ENCODE results near the gene BET1.
A peak's percentile ranks its signal among the peaks of the same experiment; 100 is the strongest.

BET1 gene

DNA sequence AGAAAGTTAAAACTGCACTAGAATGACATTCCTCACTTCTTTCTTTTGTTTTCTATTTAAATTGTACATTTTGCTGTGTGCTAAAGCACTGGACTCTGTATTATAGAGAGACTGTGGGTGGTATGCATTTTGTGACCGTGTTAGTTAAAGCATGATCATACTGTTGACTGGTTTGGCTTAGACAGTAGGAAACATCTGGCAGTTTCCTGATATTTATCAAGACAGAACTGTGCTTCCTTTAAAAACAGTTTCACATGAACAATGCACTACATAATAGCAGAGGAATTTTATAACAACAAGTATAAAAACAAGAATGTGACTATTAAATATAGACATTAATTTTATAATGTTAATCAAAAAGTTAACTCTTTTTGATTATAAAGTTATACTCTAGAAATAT, 59.5 kb downstream of the BET1 start:
- DNase-seq: no peak

DNA sequence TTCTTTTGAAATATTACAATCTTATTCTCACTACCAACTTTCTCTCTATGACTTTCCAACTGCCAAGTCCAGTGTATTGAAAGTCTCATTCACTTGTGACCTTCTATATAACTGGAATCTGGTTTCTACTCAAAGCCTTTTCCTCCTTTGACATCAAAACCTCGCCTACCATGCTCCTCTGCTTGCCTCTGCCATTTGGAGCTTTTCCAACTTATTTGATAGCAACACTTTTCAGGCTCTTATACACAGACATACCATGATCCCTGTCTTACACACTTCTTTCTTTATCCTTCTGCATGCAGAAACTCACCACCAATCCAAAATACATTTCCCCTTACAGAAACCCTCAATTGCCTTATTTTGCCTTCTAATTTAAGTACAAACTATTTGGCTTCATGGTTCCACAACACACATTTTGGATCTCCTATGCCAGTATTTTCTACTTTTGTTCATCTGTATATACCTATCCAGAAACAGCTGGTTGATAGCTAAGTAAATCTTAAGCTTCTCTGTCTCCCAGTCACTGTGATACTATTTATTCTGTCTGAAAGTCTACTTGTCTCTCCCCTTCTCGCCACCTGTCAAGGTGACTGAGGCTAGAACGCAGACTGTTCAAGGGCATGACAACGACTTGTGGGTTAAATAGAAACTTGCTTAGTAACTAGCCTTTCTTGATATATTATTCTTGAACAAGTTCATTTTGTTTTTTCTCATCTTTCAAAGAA, 60.2 kb downstream of the BET1 start:
- no peaks in the 10 kb centered on the region for H3K9me3 ChIP-seq (ENCODE audit: severe bottlenecking)
- peak; percentile 31 for DNase-seq
- no peaks in the 10 kb centered on the region for H3K27me3 ChIP-seq (ENCODE audit: insufficient read depth, low read depth, severe bottlenecking)
- H3K4me3 ChIP-seq (ENCODE audit: low read depth, low read length): no peak overlapping the region
- TF ChIP-seq, protein P1, sequence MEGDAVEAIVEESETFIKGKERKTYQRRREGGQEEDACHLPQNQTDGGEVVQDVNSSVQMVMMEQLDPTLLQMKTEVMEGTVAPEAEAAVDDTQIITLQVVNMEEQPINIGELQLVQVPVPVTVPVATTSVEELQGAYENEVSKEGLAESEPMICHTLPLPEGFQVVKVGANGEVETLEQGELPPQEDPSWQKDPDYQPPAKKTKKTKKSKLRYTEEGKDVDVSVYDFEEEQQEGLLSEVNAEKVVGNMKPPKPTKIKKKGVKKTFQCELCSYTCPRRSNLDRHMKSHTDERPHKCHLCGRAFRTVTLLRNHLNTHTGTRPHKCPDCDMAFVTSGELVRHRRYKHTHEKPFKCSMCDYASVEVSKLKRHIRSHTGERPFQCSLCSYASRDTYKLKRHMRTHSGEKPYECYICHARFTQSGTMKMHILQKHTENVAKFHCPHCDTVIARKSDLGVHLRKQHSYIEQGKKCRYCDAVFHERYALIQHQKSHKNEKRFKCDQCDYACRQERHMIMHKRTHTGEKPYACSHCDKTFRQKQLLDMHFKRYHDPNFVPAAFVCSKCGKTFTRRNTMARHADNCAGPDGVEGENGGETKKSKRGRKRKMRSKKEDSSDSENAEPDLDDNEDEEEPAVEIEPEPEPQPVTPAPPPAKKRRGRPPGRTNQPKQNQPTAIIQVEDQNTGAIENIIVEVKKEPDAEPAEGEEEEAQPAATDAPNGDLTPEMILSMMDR (IDR thresholded peaks at IDR 0.05; ENCODE audit: low read depth, low read length): no peak
- H3K36me3 ChIP-seq: no peaks in the 10 kb centered on the region
- H3K27ac ChIP-seq: no peak overlapping the region

More for the DNA sequence above, 59.5 kb downstream of the BET1 start:
- Histone ChIP-seq H3K4me3 (ENCODE audit: low read depth, low read length) (no peak overlapping the region), H3K27me3 (ENCODE audit: insufficient read depth, low read depth, severe bottlenecking) (no peaks in the 10 kb centered on the region), H3K27ac (no peak overlapping the region), H3K36me3 (no peaks in the 10 kb centered on the region), H3K9me3 (ENCODE audit: severe bottlenecking) (no peaks in the 10 kb centered on the region)
- TF ChIP-seq, protein P1 (IDR thresholded peaks at IDR 0.05; ENCODE audit: low read depth, low read length): no peak

All from WERI-Rb-1 (cell line).